Cortex of kidney (tissue), 1 donor: Measurements from ENCODE around the gene LRRC8A.
"Not testable (repeated sequence)": the region's sequence is repeated elsewhere in the genome, so short reads cannot be mapped to it uniquely, and the experiment has no call there.

Experiments
- DNase-seq: peaks from one replicate; lab custom pipeline; 2025; lab: John Stamatoyannopoulos, UW

LRRC8A gene

GRCh38 chr9:128870128-128870940 is 11.6 kb upstream of the LRRC8A start:
- DNase-seq: no peak

DNA sequence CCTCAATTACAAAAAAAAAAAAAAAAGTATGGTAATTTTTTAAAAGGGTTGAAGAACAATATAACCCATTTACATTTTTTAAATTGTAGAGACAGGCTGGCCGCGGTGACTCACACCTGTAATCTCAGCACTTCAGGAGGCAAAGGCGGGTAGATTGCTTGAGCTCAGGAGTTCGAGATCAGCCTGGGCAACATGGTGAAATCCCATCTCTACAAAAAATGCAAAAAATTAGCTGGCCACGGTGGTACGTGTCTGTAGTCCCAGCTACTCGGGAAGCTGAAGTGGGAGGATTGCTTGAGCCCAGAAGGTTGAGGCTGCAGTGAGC is 11.0 kb upstream of the LRRC8A start:
- DNase-seq: not testable (repeated sequence)

DNA sequence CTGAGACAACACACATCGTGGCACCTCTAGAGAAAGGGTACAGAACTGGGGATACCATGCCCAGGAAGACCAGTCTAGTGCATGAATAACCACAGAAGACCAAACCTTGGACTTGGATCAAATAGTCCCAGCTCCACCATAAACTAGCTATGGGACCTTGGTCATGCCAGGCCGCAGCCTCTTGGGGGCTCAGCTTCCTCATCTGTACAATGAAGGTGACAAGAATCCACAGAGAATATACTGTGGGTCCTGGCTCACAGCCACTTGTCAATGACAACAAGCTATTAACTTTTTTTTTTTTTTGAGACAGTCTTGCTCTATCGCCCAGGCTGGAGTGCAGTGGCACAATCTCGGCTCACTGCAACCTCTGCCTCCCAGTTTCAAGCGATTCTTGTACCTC is 4.1 kb upstream of the LRRC8A start:
- no peak for DNase-seq

- DNase-seq: no peak
Measured at GRCh38 chr9:128882677-128883603, 1.0 kb downstream of the LRRC8A start.

DNA sequence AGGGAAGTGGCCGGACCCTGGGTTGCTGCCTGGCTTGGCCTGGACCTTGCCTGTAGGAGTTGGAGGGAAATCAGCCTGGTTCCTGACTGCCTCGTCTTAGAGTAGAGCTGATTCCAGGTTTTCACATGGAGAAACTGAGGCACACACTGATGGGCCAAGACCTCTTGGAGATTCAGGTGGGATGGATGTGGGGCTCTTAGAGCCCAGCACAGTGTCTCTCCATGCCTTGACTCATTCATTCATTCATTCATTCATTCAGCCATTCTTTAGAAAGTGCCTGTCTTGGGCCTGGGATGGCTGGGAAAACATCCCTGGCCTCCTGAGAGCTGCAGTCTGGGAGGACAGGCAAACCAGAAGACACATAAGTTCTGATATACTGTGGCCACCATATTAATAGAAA is 2.2 kb downstream of the LRRC8A start:
- no peak for DNase-seq

DNA sequence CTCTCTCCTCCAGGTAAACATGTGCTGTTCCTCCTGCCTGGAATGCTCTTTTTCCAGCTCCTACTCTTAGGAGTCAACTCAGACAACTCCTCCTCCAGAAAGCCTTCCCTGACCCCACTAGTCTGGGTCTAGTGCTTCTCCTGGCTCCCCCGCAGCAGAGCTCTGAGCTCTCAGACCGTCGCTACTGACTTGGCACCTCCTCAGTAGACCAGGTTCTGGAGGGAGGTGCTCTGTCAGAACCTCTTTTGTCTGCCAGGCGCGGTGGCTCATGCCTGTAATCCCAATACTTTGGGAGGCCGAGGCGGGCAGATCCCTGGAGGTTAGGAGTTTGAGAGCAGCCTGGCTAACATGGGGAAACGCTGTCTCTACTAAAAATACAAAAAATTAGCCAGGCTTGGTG is 3.4 kb downstream of the LRRC8A start:
- DNase-seq: no peak

GRCh38 chr9:128885798-128886197 is 3.9 kb downstream of the LRRC8A start:
- DNase-seq: no peak

GRCh38 chr9:128886211-128886891 is 4.4 kb downstream of the LRRC8A start:
- DNase-seq: no peak

GRCh38 chr9:128887049-128887448 is 5.1 kb downstream of the LRRC8A start:
- DNase-seq: no peak

- DNase-seq: no peak
Measured at GRCh38 chr9:128887914-128888350, 6.0 kb downstream of the LRRC8A start.

GRCh38 chr9:128891321-128892220 is 9.6 kb downstream of the LRRC8A start:
- no peak for DNase-seq

DNA sequence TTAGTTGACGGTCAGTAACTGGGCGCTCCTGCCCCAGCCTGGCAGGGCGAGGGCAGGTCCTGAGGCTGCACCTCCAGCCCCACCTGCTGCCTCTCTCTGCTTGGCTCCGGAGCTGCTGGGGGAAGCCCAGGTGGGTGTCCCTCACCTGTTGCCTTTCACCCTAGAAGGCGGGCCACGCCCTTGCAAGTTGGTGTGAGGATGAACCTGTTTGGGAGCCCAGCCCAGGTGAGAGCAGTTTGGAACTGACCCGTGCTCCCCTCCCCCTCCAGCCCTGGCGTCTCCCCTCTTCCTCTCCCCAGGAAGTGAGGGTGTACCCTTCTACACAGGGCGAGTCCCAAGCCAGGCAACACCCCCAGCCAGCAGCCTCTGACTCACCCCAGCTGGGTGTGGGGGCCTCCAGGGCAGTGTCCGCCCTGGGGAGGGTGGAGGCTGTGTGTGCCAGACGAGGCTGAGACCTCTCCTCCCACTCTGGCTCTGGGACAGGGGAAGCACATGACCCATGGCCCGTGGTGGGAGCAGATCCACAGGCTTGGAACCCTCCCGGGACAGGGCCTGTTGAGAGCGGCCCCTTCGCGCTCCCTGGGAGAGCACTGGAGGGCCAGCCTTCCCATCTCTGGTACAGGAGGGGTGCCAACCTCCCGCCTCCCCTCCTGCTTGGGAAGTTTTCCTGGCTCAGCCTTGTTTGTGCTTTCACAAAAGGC is 10.4 kb downstream of the LRRC8A start:
- DNase-seq: no peak

DNA sequence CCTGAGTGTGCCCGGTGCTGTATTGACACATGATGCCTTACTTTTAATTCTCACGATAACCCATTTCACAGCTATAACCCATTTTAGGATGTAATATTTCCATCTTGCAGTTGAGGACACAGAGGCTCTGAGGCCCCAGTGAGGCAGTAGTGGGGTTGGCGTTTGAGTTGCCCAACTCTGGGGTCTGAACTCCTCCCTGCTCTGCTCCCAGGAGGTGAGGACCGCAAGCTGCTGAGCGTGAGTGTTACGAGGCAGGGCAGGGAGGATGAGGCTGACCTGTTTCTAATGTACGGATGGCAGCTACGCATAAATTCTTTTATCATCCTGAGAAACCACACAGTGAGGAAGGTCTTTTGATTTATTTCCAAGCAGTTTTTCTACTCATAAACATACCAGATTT is 11.4 kb downstream of the LRRC8A start:
- DNase-seq: no peak

- DNase-seq: no peak
Measured at GRCh38 chr9:128894764-128895163, 12.8 kb downstream of the LRRC8A start.

DNA sequence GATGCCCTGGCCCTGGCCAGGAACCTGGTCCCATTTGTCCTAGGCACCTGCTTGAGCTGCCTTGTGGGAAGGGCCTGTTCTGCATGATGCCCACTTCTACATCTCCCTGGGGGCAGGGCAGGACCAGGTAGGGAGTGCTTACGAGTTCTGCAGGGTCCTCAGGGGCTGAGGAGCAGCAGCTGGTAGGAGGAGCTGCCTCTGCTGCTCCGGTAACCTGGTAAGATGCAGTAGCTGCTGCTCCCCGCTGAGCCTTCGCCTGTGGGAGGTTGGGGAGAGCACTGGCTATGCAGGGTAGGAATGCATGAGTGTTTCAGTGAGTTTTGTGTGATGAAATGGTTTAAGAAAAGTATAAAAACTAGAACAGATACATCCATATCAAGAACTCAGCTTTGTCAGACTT is 13.6 kb downstream of the LRRC8A start:
- DNase-seq: no peak

DNA sequence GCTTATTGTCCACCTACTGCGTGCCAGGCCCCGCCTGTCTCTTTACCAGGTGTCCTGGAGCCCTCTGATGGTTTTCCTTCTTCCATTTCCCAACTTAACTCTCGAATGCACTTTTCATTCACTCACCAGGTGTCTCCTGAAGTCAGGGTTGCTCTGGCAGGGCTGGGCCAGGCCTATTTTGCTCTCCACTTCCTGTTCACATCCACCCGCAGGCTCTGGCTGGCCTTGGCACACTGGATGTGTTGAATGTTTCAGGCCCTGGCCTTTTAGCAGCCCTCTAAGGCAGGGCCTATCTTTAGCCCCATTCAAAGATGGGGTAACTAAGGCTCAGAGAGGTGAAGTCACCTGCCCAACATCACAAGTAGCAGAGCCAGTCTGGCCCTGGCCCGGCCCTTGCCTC is 16.4 kb downstream of the LRRC8A start:
- DNase-seq: no peak

- DNase-seq: no peak
Measured at GRCh38 chr9:128898845-128899565, 17.1 kb downstream of the LRRC8A start.

GRCh38 chr9:128899566-128900322 is 17.8 kb downstream of the LRRC8A start:
- DNase-seq: no peak

- DNase-seq: no peak
Measured at GRCh38 chr9:128901379-128901778, 19.4 kb downstream of the LRRC8A start.
